ENCODE results near the gene PYCARD.

DNA sequence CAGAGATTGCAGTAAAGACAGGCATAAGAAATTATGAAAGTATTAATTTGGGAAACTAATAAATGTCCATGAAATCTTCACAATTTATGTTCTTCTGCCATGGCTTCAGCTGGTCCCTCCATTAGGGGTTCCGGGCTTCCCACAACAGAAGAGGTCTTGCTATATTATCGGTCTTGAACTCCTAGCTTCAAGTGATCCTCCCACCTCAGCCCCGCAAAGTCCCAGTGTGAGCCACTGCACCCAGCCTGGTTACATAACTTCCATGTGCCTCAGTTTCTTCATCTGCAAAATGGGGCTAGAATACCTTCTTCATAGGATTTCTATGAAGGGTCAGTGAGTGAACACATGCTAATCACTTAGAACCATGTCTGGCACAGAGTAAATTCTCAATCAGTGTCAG lies 43.7 kb upstream of the PYCARD start:
- no peak for TF ChIP-seq POLR2A (IDR thresholded peaks at IDR 0.05)
- no peak for TF ChIP-seq CTCF (IDR thresholded peaks at IDR 0.05)

All from esophagus squamous epithelium (tissue), 4 donors.